Jurkat, Clone E6-1 (cell line): ENCODE measurements around the gene COL8A2.

ENCODE experiments used
- DNase-seq: peaks from one replicate; pipeline ENCODE4 v3.0.0-alpha.2; 2011; ENCODE audit warnings: low read depth, low spot score
- H3K4me3 ChIP-seq: 2 replicates; pipeline ENCODE4 v1.5.1; 2011; ENCODE audit warnings: mild to moderate bottlenecking, low read length, control low read depth, moderate library complexity

Gene COL8A2

GRCh38 chr1:36144413-36144812 is 19.4 kb upstream of the COL8A2 start:
- no peak for DNase-seq
- no peak overlapping the region for H3K4me3 ChIP-seq

GRCh38 chr1:36143424-36143823 is 18.4 kb upstream of the COL8A2 start:
- DNase-seq = no peak
- no peak overlapping the region for H3K4me3 ChIP-seq

- H3K4me3 ChIP-seq = no peak overlapping the region
- no peak for DNase-seq
These were observed 17.1 kb upstream of the COL8A2 start for GRCh38 chr1:36142121-36142520.

GRCh38 chr1:36139521-36139920 is 14.5 kb upstream of the COL8A2 start:
- no peak for DNase-seq
- no peak overlapping the region for H3K4me3 ChIP-seq

- DNase-seq = no peak
- H3K4me3 ChIP-seq = no peak overlapping the region
These were observed 12.8 kb upstream of the COL8A2 start for GRCh38 chr1:36137776-36138175.

- no peak overlapping the region for H3K4me3 ChIP-seq
- DNase-seq = no peak
These were observed 12.2 kb upstream of the COL8A2 start for GRCh38 chr1:36137226-36137625.

- H3K4me3 ChIP-seq = no peak overlapping the region
- no peak for DNase-seq
These were observed 11.5 kb upstream of the COL8A2 start for GRCh38 chr1:36136535-36136934.

GRCh38 chr1:36135796-36136195 is 10.8 kb upstream of the COL8A2 start:
- DNase-seq = no peak

GRCh38 chr1:36135330-36135667 is 10.3 kb upstream of the COL8A2 start:
- no peak for DNase-seq
- H3K4me3 ChIP-seq = no peak overlapping the region

More at GRCh38 chr1:36135796-36136195, 10.8 kb upstream of the COL8A2 start:
- H3K4me3 ChIP-seq = no peak overlapping the region

GRCh38 chr1:36134505-36135329 is 9.7 kb upstream of the COL8A2 start:
- DNase-seq = no peak
- no peak overlapping the region for H3K4me3 ChIP-seq

GRCh38 chr1:36134031-36134430 is 9.0 kb upstream of the COL8A2 start:
- DNase-seq = no peak
- H3K4me3 ChIP-seq = no peak overlapping the region

GRCh38 chr1:36133484-36133883 is 8.5 kb upstream of the COL8A2 start:
- no peak for DNase-seq
- H3K4me3 ChIP-seq = no peak overlapping the region

- DNase-seq = no peak
- H3K4me3 ChIP-seq = no peak overlapping the region
These were observed 7.0 kb upstream of the COL8A2 start for GRCh38 chr1:36132029-36132428.

- no peak overlapping the region for H3K4me3 ChIP-seq
- DNase-seq = no peak
These were observed 3.8 kb upstream of the COL8A2 start for GRCh38 chr1:36128905-36129206.

- DNase-seq = no peak
- H3K4me3 ChIP-seq = no peak overlapping the region
These were observed 3.3 kb upstream of the COL8A2 start for GRCh38 chr1:36128126-36128904.

GRCh38 chr1:36126797-36127500 is 1.9 kb upstream of the COL8A2 start:
- no peak overlapping the region for H3K4me3 ChIP-seq
- DNase-seq = no peak

- no peak overlapping the region for H3K4me3 ChIP-seq
- no peak for DNase-seq
These were observed 1.1 kb upstream of the COL8A2 start for GRCh38 chr1:36126005-36126716.

- no peak for DNase-seq
- no peak overlapping the region for H3K4me3 ChIP-seq
These were observed 456 bp downstream of the COL8A2 start for GRCh38 chr1:36124404-36125128.

- no peak overlapping the region for H3K4me3 ChIP-seq
- DNase-seq = no peak
These were observed 1.7 kb downstream of the COL8A2 start for GRCh38 chr1:36123356-36123755.
